Liver (tissue), 3 donors: ENCODE results near the gene CHRNA4.
A peak's percentile ranks its signal among the peaks of the same experiment; 100 is the strongest.

Experiments
- ATF3 ChIP-seq: IDR thresholded peaks from 2 replicates; pipeline ENCODE4 v1.6.1; 2016; ENCODE audit warnings: antibody characterized with exemption
- CTCF ChIP-seq: fragments of 150-350 bp; IDR thresholded peaks from 2 replicates; pipeline ENCODE4 v1.5.1; 2017; ENCODE audit warnings: improper control_type of control experiment, low read depth, low read length; ENCODE audit not compliant: missing input control
- EGR1 ChIP-seq, 2 donors: IDR thresholded peaks; 2 replicates each; pipeline ENCODE4 v1.6.1; 2016 to 2018; ENCODE audit warnings: antibody characterized with exemption in 2 of 2, low read depth in 2 of 2
- GABPA ChIP-seq, 2 donors: IDR thresholded peaks in 1 of 2; conservative IDR thresholded peaks in 1 of 2; 2 replicates each; pipeline ENCODE4 v1.6.1; 2016; ENCODE audit warnings: antibody characterized with exemption in 2 of 2, mild to moderate bottlenecking in 1 of 2, moderate library complexity in 1 of 2
- HNF4A ChIP-seq, 2 donors: conservative IDR thresholded peaks; 2 replicates each; pipeline ENCODE4 v1.6.1; 2016; ENCODE audit warnings: antibody characterized with exemption in 2 of 2, mild to moderate bottlenecking in 2 of 2
- JUND ChIP-seq, 2 donors: IDR thresholded peaks; 2 replicates each; pipeline ENCODE4 v1.6.1; 2016; ENCODE audit warnings: antibody characterized with exemption in 2 of 2
- MAX ChIP-seq: IDR thresholded peaks from 2 replicates; pipeline ENCODE4 v1.6.1; 2016; ENCODE audit warnings: antibody characterized with exemption
- RAD21 ChIP-seq, 2 donors: IDR thresholded peaks; 2 replicates each; pipeline ENCODE4 v1.6.1; 2016; ENCODE audit warnings: antibody characterized with exemption in 2 of 2, mild to moderate bottlenecking in 2 of 2
- REST ChIP-seq: IDR thresholded peaks from 2 replicates; pipeline ENCODE4 v1.6.1; 2016; ENCODE audit warnings: antibody characterized with exemption, mild to moderate bottlenecking
- RXRA ChIP-seq, 2 donors: IDR thresholded peaks; 2 replicates each; pipeline ENCODE4 v1.6.1; 2017 to 2018; ENCODE audit warnings: antibody characterized with exemption in 2 of 2, mild to moderate bottlenecking in 1 of 2
- SP1 ChIP-seq: IDR thresholded peaks from 2 replicates; pipeline ENCODE4 v1.6.1; 2018; ENCODE audit warnings: antibody characterized with exemption, mild to moderate bottlenecking
- TAF1 ChIP-seq: conservative IDR thresholded peaks from 2 replicates; pipeline ENCODE4 v1.6.1; 2016; ENCODE audit warnings: antibody characterized with exemption, mild to moderate bottlenecking
- YY1 ChIP-seq: IDR thresholded peaks from 2 replicates; pipeline ENCODE4 v1.6.1; 2016; ENCODE audit warnings: antibody characterized with exemption, mild to moderate bottlenecking
- ZBTB33 ChIP-seq: IDR thresholded peaks from 2 replicates; pipeline ENCODE4 v1.6.1; 2016; ENCODE audit warnings: antibody characterized with exemption
- donor health status: healthy.
- donor health status: healthy.

- no peak for TF ChIP-seq RAD21 (IDR thresholded peaks at IDR 0.05)
- no peak for TF ChIP-seq ZBTB33
- TF ChIP-seq CTCF = no peak
- TF ChIP-seq YY1 = no peak
- TF ChIP-seq SP1 = no peak
- no peak for TF ChIP-seq JUND (IDR thresholded peaks at IDR 0.05)
- TF ChIP-seq ATF3 = no peak
- TF ChIP-seq HNF4A (conservative IDR thresholded peaks at IDR 0.05) = no peak
- no peak for TF ChIP-seq REST
- peak in 1 of 2 donors; percentile 45 for TF ChIP-seq EGR1 (IDR thresholded peaks at IDR 0.05; ENCODE audit: low read depth in 2 of 2)
- TF ChIP-seq MAX = no peak
- no peak for TF ChIP-seq RXRA (IDR thresholded peaks at IDR 0.05)
- no peak for TF ChIP-seq TAF1
- TF ChIP-seq GABPA (IDR thresholded peaks at IDR 0.05 in 1 of 2, conservative IDR thresholded peaks at IDR 0.05 in 1 of 2) = no peak
Measured at GRCh38 chr20:63350597-63351325, 10.4 kb downstream of the CHRNA4 start.
